Measurements from ENCODE around the gene CACNA2D3.
"Not testable (repeated sequence)": the region's sequence is repeated elsewhere in the genome, so short reads cannot be mapped to it uniquely, and the experiment has no call there.

Gene CACNA2D3

GRCh38 chr3:55090746-55091145, 968.4 kb downstream of the CACNA2D3 start:
- TF ChIP-seq ZFX (IDR thresholded peaks at IDR 0.05; ENCODE audit: borderline replicate concordance): no peak
- TF ChIP-seq CTCF (IDR thresholded peaks at IDR 0.05): no peak
- no peak overlapping the region for H3K27ac ChIP-seq

- TF ChIP-seq CTCF (IDR thresholded peaks at IDR 0.05) (no peak), ZFX (IDR thresholded peaks at IDR 0.05; ENCODE audit: borderline replicate concordance) (no peak)
These were observed 969.3 kb downstream of the CACNA2D3 start for GRCh38 chr3:55091381-55092225.

GRCh38 chr3:55094676-55095075, 972.3 kb downstream of the CACNA2D3 start:
- TF ChIP-seq CTCF (IDR thresholded peaks at IDR 0.05) (no peak), ZFX (IDR thresholded peaks at IDR 0.05; ENCODE audit: borderline replicate concordance) (no peak)
- H3K27ac ChIP-seq: no peak overlapping the region

More at GRCh38 chr3:55091381-55092225, 969.3 kb downstream of the CACNA2D3 start:
- no peak overlapping the region for H3K27ac ChIP-seq

- TF ChIP-seq ZFX (IDR thresholded peaks at IDR 0.05; ENCODE audit: borderline replicate concordance) (no peak), CTCF (IDR thresholded peaks at IDR 0.05) (no peak)
- H3K27ac ChIP-seq: no peak overlapping the region
These were observed 975.1 kb downstream of the CACNA2D3 start for GRCh38 chr3:55097441-55097840.

DNA sequence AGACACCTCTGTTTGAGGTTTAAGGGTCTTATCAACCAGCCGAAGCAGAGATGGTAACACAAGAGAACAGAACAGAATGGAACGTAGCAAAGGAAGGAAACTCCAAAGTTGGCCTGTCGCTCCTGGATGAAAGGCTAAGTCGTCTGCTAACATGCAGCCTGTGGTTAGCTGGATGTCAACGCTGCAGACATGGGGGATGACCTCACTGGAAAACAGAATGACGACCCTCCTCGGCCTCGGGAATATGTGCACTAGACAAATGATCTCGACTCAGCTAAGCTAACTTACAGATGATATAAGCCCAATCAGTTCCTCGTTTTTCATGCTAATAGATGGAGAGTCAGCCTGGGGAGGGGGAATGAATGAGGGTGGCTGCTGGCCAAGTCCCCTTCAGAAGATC, 983.3 kb downstream of the CACNA2D3 start:
- H3K27ac ChIP-seq: no peak overlapping the region
- TF ChIP-seq ZFX (IDR thresholded peaks at IDR 0.05; ENCODE audit: borderline replicate concordance) (no peak), CTCF (IDR thresholded peaks at IDR 0.05) (no peak)

GRCh38 chr3:55107187-55107586, 984.8 kb downstream of the CACNA2D3 start:
- TF ChIP-seq CTCF (IDR thresholded peaks at IDR 0.05) (no peak), ZFX (IDR thresholded peaks at IDR 0.05; ENCODE audit: borderline replicate concordance) (no peak)
- no peak overlapping the region for H3K27ac ChIP-seq

DNA sequence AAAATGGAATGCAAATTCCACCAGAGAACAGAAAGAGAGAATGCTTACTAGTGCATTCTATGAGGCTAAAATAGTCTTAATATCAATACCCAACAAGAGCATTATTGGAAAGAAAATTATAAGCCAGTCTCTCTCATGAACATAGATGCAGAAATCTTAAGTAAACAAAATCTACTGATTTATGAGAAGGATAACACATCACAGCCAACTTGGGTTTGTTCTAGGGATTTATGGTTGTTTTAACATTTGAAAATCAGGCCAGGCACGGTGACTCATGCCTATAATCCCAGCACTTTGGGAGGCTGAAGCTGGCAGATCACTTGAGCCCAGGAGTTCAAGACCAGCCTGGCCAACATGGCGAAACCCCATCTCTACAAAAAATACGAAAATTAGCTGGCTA, 989.6 kb downstream of the CACNA2D3 start:
- not testable (repeated sequence) for H3K27ac ChIP-seq
